Ishikawa (cell line): ENCODE data around the gene NUP210L.
A peak's percentile ranks its signal among the peaks of the same experiment; 100 is the strongest.

Source experiments
- CEBPB ChIP-seq: IDR thresholded peaks from 2 replicates; pipeline ENCODE4 v1.6.1; 2012
- CREB1 ChIP-seq: IDR thresholded peaks from 2 replicates; pipeline ENCODE4 v1.6.1; 2012; ENCODE audit warnings: low read depth
- EGR1 ChIP-seq: IDR thresholded peaks from 2 replicates; pipeline ENCODE4 v1.6.1; 2012
- EP300 ChIP-seq: IDR thresholded peaks from 2 replicates; pipeline ENCODE4 v1.6.1; 2012; ENCODE audit warnings: borderline replicate concordance
- FOXM1 ChIP-seq: IDR thresholded peaks from 2 replicates; pipeline ENCODE4 v1.6.1; 2012; ENCODE audit warnings: low read depth, borderline replicate concordance
- NFIC ChIP-seq: IDR thresholded peaks from 2 replicates; pipeline ENCODE4 v1.6.1; 2012
- RAD21 ChIP-seq: IDR thresholded peaks from 2 replicates; pipeline ENCODE4 v1.6.1; 2012; ENCODE audit warnings: low read depth
- TAF1 ChIP-seq: IDR thresholded peaks from 2 replicates; pipeline ENCODE4 v1.6.1; 2012; ENCODE audit warnings: low read depth, mild to moderate bottlenecking
- TCF12 ChIP-seq: IDR thresholded peaks from 2 replicates; pipeline ENCODE4 v1.6.1; 2012; ENCODE audit warnings: low read depth
- TEAD4 ChIP-seq: IDR thresholded peaks from 2 replicates; pipeline ENCODE4 v1.6.1; 2012
- USF1 ChIP-seq: IDR thresholded peaks from 2 replicates; pipeline ENCODE4 v1.6.1; 2012
- YY1 ChIP-seq: IDR thresholded peaks from 2 replicates; pipeline ENCODE4 v1.6.1; 2012; ENCODE audit warnings: low read depth
- ZBTB7A ChIP-seq: IDR thresholded peaks from 2 replicates; pipeline ENCODE4 v1.6.1; 2012; ENCODE audit warnings: low read depth
- TF ChIP-seq, protein P1 (sequence below): IDR thresholded peaks from 2 replicates; pipeline ENCODE4 v1.6.1; 2012
- TF ChIP-seq, protein P2 (sequence below): IDR thresholded peaks from 2 replicates; pipeline ENCODE4 v1.6.1; 2012; ENCODE audit warnings: low read depth, mild to moderate bottlenecking

The NUP210L gene

DNA sequence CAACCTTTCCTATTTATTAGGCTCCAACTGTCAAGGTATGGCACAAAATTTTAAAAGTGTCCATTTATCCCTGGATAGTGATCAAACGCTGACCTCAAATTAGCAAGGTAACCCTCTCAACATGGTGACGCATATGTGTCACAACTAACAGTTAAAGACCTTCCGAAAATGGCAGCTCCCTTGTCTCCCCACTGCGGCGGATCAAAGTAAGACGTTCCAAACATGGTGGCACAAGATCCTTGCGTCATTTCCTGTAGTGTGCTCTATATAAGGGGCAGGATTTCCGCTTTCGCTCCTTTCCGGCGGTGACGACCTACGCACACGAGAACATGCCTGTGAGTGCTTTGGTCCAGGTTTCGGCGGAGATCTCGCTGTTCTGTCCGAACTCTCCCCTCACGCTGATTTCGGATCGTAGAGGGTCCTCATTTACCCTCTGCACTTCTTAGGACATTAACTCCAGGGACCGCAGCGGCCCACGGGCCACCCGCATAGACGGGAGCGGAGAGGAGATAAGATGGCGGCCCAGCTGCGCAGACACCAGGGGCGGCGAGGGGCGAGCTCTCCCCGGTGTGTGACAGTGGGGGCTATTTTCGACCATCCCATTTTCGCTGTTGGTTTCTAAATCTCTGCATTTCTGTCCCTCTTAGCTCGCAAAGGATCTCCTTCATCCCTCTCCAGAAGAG lies 164.3 kb downstream of the NUP210L start, which contains the start of gene RPS27:
Gene RPS27, plus strand, starts transcription at position 295 of the 683 bp plus-strand sequence. Its CDS starts 35 bp downstream, at position 330.
- TF ChIP-seq TCF12 (peak; percentile 66), USF1 (peak; percentile 39; the same call in 1 of the 2 replicates), FOXM1 (no peak), TAF1 (peak; percentile 96), NFIC (no peak), ZBTB7A (0 out of 2 replicates have a peak, but pooled peaks have one; percentile 46), RAD21 (no peak), YY1 (peak; percentile 99), EP300 (peak; percentile 24; the same call in 1 of the 2 replicates), CREB1 (peak; percentile 93), TEAD4 (peak; percentile 49), EGR1 (peak; percentile 90), CEBPB (0 out of 2 replicates have a peak, but pooled peaks have one; percentile 40)
- TF ChIP-seq, protein P1, sequence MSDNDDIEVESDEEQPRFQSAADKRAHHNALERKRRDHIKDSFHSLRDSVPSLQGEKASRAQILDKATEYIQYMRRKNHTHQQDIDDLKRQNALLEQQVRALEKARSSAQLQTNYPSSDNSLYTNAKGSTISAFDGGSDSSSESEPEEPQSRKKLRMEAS = peak; percentile 86
- TF ChIP-seq, protein P2, sequence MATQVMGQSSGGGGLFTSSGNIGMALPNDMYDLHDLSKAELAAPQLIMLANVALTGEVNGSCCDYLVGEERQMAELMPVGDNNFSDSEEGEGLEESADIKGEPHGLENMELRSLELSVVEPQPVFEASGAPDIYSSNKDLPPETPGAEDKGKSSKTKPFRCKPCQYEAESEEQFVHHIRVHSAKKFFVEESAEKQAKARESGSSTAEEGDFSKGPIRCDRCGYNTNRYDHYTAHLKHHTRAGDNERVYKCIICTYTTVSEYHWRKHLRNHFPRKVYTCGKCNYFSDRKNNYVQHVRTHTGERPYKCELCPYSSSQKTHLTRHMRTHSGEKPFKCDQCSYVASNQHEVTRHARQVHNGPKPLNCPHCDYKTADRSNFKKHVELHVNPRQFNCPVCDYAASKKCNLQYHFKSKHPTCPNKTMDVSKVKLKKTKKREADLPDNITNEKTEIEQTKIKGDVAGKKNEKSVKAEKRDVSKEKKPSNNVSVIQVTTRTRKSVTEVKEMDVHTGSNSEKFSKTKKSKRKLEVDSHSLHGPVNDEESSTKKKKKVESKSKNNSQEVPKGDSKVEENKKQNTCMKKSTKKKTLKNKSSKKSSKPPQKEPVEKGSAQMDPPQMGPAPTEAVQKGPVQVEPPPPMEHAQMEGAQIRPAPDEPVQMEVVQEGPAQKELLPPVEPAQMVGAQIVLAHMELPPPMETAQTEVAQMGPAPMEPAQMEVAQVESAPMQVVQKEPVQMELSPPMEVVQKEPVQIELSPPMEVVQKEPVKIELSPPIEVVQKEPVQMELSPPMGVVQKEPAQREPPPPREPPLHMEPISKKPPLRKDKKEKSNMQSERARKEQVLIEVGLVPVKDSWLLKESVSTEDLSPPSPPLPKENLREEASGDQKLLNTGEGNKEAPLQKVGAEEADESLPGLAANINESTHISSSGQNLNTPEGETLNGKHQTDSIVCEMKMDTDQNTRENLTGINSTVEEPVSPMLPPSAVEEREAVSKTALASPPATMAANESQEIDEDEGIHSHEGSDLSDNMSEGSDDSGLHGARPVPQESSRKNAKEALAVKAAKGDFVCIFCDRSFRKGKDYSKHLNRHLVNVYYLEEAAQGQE = no peak

DNA sequence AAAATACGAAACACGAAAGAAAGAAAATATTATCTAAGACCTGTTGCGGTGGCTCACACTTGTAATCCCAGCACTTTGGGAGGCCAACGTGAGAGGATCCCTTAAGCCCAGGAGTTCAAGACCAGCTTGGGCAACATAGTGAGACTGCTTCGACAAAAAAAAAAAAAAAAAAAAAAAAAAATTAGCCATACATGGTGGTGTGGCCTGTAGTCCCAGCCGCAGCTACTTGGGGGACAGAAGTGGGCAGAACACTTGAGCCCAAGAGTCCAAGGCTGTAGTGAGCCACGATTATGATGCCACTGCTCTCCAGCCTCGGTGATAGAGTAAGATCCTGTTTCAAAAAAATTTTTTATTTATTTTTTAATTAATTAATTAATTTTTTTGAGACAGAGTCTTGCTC lies 167.3 kb downstream of the NUP210L start:
- TF ChIP-seq TEAD4 (no peak), ZBTB7A (no peak), NFIC (no peak), TCF12 (no peak), CEBPB (no peak), CREB1 (no peak), YY1 (no peak), EP300 (no peak), TAF1 (no peak), USF1 (no peak), FOXM1 (no peak), EGR1 (no peak), RAD21 (no peak)
- TF ChIP-seq, protein P1 = no peak
- TF ChIP-seq, protein P2 = no peak

- no peak for TF ChIP-seq CEBPB
- no peak for TF ChIP-seq USF1
- TF ChIP-seq, protein P2 = no peak
- no peak for TF ChIP-seq FOXM1
- no peak; the same call in 1 of the 2 replicates for TF ChIP-seq YY1
- TF ChIP-seq NFIC = no peak
- no peak for TF ChIP-seq EP300
- no peak for TF ChIP-seq ZBTB7A
- TF ChIP-seq TCF12 = no peak
- no peak for TF ChIP-seq EGR1
- TF ChIP-seq CREB1 = no peak
- TF ChIP-seq, protein P1 = no peak
- TF ChIP-seq TEAD4 = no peak
- no peak for TF ChIP-seq TAF1
- TF ChIP-seq RAD21 = no peak
Observed at GRCh38 chr1:153985941-153986761, 168.7 kb downstream of the NUP210L start, which contains the start of gene RAB13. Gene RAB13, minus strand, starts transcription at chr1:153986339. Its CDS starts 103 bp downstream, at chr1:153986236.
